B cell (primary cell): ENCODE data around the gene ATOH1. TPM values are rescaled to one million over a fixed set of nuclear protein-coding genes. Genes with fewer than 3 reads are reported as not detected.

Source experiments
- ATAC-seq: fragments of 200-7000 bp; cut with Tn5 transposase; one replicate; pipeline ENCODE4 v1.10.0; 2021; ENCODE audit warnings: low read depth, mild to moderate bottlenecking, moderate number of reproducible peaks, moderate library complexity
- CTCF ChIA-PET: fragments of 350-600 bp; sonication (Branson Sonifier 250); formaldehyde crosslinking; loops from one replicate; lab custom pipeline; 2021; ENCODE audit warnings: antibody characterized with exemption, inconsistent platforms; lab: Charles Lee
- POLR2A ChIA-PET: fragments of 350-600 bp; sonication (Branson Sonifier 250); formaldehyde crosslinking; loops from one replicate; lab custom pipeline; 2021; ENCODE audit warnings: antibody characterized with exemption; lab: Charles Lee
- DNase-seq: peaks from one replicate; pipeline ENCODE4 v3.0.0; 2013
- H2AFZ ChIP-seq: 2 replicates; pipeline ENCODE4 v1.6.1; 2012; ENCODE audit warnings: mild to moderate bottlenecking, low read depth, low read length; ENCODE audit not compliant: insufficient read depth, poor library complexity, severe bottlenecking
- H3K27ac ChIP-seq, 2 donors: 1 replicate in 1 of 2; 2 replicates in 1 of 2; pipeline ENCODE4 v1.5.1; 2012 to 2013; ENCODE audit warnings: low read length in 2 of 2, mild to moderate bottlenecking in 2 of 2, moderate library complexity in 1 of 2
- H3K27me3 ChIP-seq, 4 experiments: fragments of 200-600 bp in 1 of 4; sonication (generic) in 1 of 4; replicated peaks in 1 of 4; 1 replicate in 2 of 4; 2 replicates in 2 of 4; pipeline versions ENCODE4 v1.6.1 to v1.7.0; 2013 to 2016; ENCODE audit warnings: low read length in 3 of 4, mild to moderate bottlenecking in 2 of 4, mixed read lengths in 1 of 4, moderate library complexity in 1 of 4; ENCODE audit not compliant: insufficient read depth in 4 of 4, control insufficient read depth in 3 of 4; ENCODE audit errors: control extremely low read depth in 1 of 4
- H3K36me3 ChIP-seq, 2 experiments: replicated peaks in 1 of 2; 1 replicate in 1 of 2; 2 replicates in 1 of 2; pipeline versions ENCODE4 v1.6.1 to v1.7.1; 2013; ENCODE audit warnings: low read length in 1 of 2; ENCODE audit not compliant: insufficient read depth in 2 of 2, control insufficient read depth in 1 of 2; ENCODE audit errors: control extremely low read depth in 1 of 2, extremely low read depth in 1 of 2
- H3K4me1 ChIP-seq, 2 donors: fragments of 200-600 bp in 1 of 2; sonication (generic) in 1 of 2; 1 replicate in 1 of 2; 2 replicates in 1 of 2; pipeline versions ENCODE4 v1.5.1 to v1.6.1; 2013 to 2017; ENCODE audit warnings: low read length in 2 of 2; ENCODE audit not compliant: control insufficient read depth in 2 of 2, insufficient read depth in 2 of 2
- H3K4me2 ChIP-seq: replicated peaks from 2 replicates; pipeline ENCODE3; 2012; ENCODE audit warnings: mild to moderate bottlenecking, low read depth, low read length; ENCODE audit not compliant: poor library complexity, severe bottlenecking
- H3K4me3 ChIP-seq, 5 experiments: fragments of 200-600 bp in 1 of 5; sonication (generic) in 1 of 5; 1 replicate in 3 of 5; 2 replicates in 2 of 5; pipeline versions ENCODE4 v1.5.1 to v1.7.0; 2011 to 2016; ENCODE audit warnings: low read length in 4 of 5, mild to moderate bottlenecking in 4 of 5, low read depth in 2 of 5, control low read depth in 1 of 5, moderate library complexity in 1 of 5; ENCODE audit not compliant: insufficient read depth in 1 of 5; ENCODE audit errors: control extremely low read depth in 1 of 5, extremely low read depth in 1 of 5
- H3K79me2 ChIP-seq: fragments of 200-600 bp; sonication (generic); one replicate; pipeline ENCODE4 v1.6.0; 2016; ENCODE audit warnings: low read length; ENCODE audit not compliant: control insufficient read depth, insufficient read depth
- H3K9ac ChIP-seq: fragments of 200-600 bp; sonication (generic); 2 replicates; pipeline ENCODE4 v1.6.1; 2017; ENCODE audit warnings: mild to moderate bottlenecking, low read length, moderate library complexity
- H3K9me3 ChIP-seq, 3 donors: one replicate each; pipeline versions ENCODE4 v1.6.1 to v1.7.1; 2013; ENCODE audit warnings: low read length in 2 of 3; ENCODE audit not compliant: control insufficient read depth in 2 of 3, insufficient read depth in 1 of 3; ENCODE audit errors: control extremely low read depth in 1 of 3
- H4K20me1 ChIP-seq: 2 replicates; pipeline ENCODE4 v1.6.0; 2012; ENCODE audit warnings: mild to moderate bottlenecking, low read length; ENCODE audit not compliant: insufficient read depth, control insufficient read depth, poor library complexity, severe bottlenecking
- H3K27ac Mint-ChIP-seq: one replicate; pipeline ENCODE4 v1.8.0; 2021; ENCODE audit warnings: mixed read lengths
- H3K27me3 Mint-ChIP-seq: one replicate; pipeline ENCODE4 v1.8.0; 2021; ENCODE audit warnings: mixed read lengths
- H3K4me1 Mint-ChIP-seq: one replicate; pipeline ENCODE4 v1.8.0; 2021; ENCODE audit warnings: mixed read lengths
- H3K4me3 Mint-ChIP-seq: one replicate; pipeline ENCODE4 v1.8.0; 2021; ENCODE audit warnings: mixed read lengths
- H3K9me3 Mint-ChIP-seq: one replicate; pipeline ENCODE4 v1.8.0; 2022; ENCODE audit warnings: mixed read lengths; ENCODE audit not compliant: insufficient read depth
- EZH2 ChIP-seq: IDR thresholded peaks from 2 replicates; pipeline ENCODE4 v1.6.1; 2012; ENCODE audit warnings: borderline replicate concordance, low read depth, mild to moderate bottlenecking, moderate library complexity, low read length; ENCODE audit not compliant: insufficient read depth, poor library complexity, severe bottlenecking
- WGBS: methylation state at CpG from one replicate; pipeline ENCODE4 v1.1.5; 2013; ENCODE audit warnings: missing lambda C conversion rate; ENCODE audit not compliant: insufficient coverage; 5-methylcytosine and 5-hydroxymethylcytosine counted together
- intact Hi-C: fragments of 100-400 bp; cut with micrococcal nuclease; formaldehyde crosslinking; loops from one replicate; pipeline ENCODE4 v1.10.0; 2022
- polyA plus RNA-seq: library from polyadenylated mRNA; depleted of rRNA; stranded (reverse); fragments of >200 nt; gene quantifications from 2 replicates; pipeline ENCODE4 v1.2.3, GENCODE V29; 2012
- total RNA-seq, 2 donors: library from RNA; stranded (reverse); fragments of 120-200 nt in 1 of 2; gene quantifications; 1 replicate in 1 of 2; 2 replicates in 1 of 2; pipeline versions ENCODE4 v1.2.3 to v1.2.4, GENCODE V29; 2013 to 2022
- TF ChIP-seq, protein P1 (sequence below): fragments of 200-600 bp; IDR thresholded peaks from one replicate; pipeline ENCODE4 v1.8.0; 2022; ENCODE audit warnings: antibody characterized with exemption, mild to moderate bottlenecking

Gene ATOH1
- total and polyA plus RNA-seq, 2 donors (not counting 1 experiment from before 2014, with no cell fraction given): not detected

DNA sequence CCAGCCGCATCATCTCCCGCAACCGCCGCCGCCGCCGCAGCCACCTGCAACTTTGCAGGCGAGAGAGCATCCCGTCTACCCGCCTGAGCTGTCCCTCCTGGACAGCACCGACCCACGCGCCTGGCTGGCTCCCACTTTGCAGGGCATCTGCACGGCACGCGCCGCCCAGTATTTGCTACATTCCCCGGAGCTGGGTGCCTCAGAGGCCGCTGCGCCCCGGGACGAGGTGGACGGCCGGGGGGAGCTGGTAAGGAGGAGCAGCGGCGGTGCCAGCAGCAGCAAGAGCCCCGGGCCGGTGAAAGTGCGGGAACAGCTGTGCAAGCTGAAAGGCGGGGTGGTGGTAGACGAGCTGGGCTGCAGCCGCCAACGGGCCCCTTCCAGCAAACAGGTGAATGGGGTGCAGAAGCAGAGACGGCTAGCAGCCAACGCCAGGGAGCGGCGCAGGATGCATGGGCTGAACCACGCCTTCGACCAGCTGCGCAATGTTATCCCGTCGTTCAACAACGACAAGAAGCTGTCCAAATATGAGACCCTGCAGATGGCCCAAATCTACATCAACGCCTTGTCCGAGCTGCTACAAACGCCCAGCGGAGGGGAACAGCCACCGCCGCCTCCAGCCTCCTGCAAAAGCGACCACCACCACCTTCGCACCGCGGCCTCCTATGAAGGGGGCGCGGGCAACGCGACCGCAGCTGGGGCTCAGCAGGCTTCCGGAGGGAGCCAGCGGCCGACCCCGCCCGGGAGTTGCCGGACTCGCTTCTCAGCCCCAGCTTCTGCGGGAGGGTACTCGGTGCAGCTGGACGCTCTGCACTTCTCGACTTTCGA lies 654 bp downstream of the ATOH1 start:
- no peak for TF ChIP-seq EZH2
- TF ChIP-seq, protein P1, sequence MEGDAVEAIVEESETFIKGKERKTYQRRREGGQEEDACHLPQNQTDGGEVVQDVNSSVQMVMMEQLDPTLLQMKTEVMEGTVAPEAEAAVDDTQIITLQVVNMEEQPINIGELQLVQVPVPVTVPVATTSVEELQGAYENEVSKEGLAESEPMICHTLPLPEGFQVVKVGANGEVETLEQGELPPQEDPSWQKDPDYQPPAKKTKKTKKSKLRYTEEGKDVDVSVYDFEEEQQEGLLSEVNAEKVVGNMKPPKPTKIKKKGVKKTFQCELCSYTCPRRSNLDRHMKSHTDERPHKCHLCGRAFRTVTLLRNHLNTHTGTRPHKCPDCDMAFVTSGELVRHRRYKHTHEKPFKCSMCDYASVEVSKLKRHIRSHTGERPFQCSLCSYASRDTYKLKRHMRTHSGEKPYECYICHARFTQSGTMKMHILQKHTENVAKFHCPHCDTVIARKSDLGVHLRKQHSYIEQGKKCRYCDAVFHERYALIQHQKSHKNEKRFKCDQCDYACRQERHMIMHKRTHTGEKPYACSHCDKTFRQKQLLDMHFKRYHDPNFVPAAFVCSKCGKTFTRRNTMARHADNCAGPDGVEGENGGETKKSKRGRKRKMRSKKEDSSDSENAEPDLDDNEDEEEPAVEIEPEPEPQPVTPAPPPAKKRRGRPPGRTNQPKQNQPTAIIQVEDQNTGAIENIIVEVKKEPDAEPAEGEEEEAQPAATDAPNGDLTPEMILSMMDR: no peak
- intact Hi-C loops: no loop called here
- Mint-ChIP-seq H3K27me3 (peaks cover 79% of the 10 kb centered on the region), H3K4me3 (peak overlapping the region; percentile 50), H3K9me3 (no peaks in the 10 kb centered on the region), H3K27ac (no peak overlapping the region), H3K4me1 (peaks cover 16% of the 10 kb centered on the region)
- H3K27ac ChIP-seq: no peak overlapping the region
- peak overlapping the region; percentile 51 for H3K4me2 ChIP-seq
- no peaks in the 10 kb centered on the region for H4K20me1 ChIP-seq
- no peaks in the 10 kb centered on the region for H3K79me2 ChIP-seq
- peaks cover 0 to 48% (median 42%) of the 10 kb centered on the region in 4 experiments for H3K27me3 ChIP-seq
- POLR2A ChIA-PET: no interaction called here
- H3K36me3 ChIP-seq: no peaks in the 10 kb centered on the region
- H3K4me1 ChIP-seq: peaks cover 11 to 16% of the 10 kb centered on the region in 2 donors
- 5% methylated on average over 70 of the region's 70 CpGs for WGBS
- ATAC-seq (no peak), DNase-seq (peak; percentile 10)
- H3K9ac ChIP-seq: no peak overlapping the region
- H2AFZ ChIP-seq: no peak overlapping the region
- CTCF ChIA-PET: no interaction called here
- H3K4me3 ChIP-seq: no peak overlapping the region
- peaks cover 0 to 19% (median 0%) of the 10 kb centered on the region in 3 donors for H3K9me3 ChIP-seq
